ENCODE measurements around the gene ACTR3.
"Not testable (repeated sequence)": the region's sequence is repeated elsewhere in the genome, so short reads cannot be mapped to it uniquely, and the experiment has no call there.

Gene ACTR3

GRCh38 chr2:113899166-113899565, 9.3 kb downstream of the ACTR3 start:
- in situ Hi-C loops (cut with MboI; ENCODE audit: low sequenced_read_pairs): no loop called here

GRCh38 chr2:113901943-113902342, 12.1 kb downstream of the ACTR3 start:
- in situ Hi-C loops (cut with MboI; ENCODE audit: low sequenced_read_pairs): no loop called here

GRCh38 chr2:113905886-113906285, 16.0 kb downstream of the ACTR3 start:
- in situ Hi-C loops (cut with MboI; ENCODE audit: low sequenced_read_pairs): no loop called here

GRCh38 chr2:113906647-113907046, 16.8 kb downstream of the ACTR3 start:
- in situ Hi-C loops (cut with MboI; ENCODE audit: low sequenced_read_pairs): no loop called here

GRCh38 chr2:113907297-113907696, 17.4 kb downstream of the ACTR3 start:
- in situ Hi-C loops (cut with MboI; ENCODE audit: low sequenced_read_pairs): no loop called here

- in situ Hi-C loops (cut with MboI; ENCODE audit: low sequenced_read_pairs): no loop called here
These were observed 20.3 kb downstream of the ACTR3 start for GRCh38 chr2:113910110-113910717.

GRCh38 chr2:113910967-113911678, 21.2 kb downstream of the ACTR3 start:
- in situ Hi-C loops (cut with MboI; ENCODE audit: low sequenced_read_pairs): no loop called here

GRCh38 chr2:113915082-113915819, 25.4 kb downstream of the ACTR3 start:
- in situ Hi-C loops (cut with MboI; ENCODE audit: low sequenced_read_pairs): no loop called here

- in situ Hi-C loops (cut with MboI; ENCODE audit: low sequenced_read_pairs): no loop called here
These were observed 28.3 kb downstream of the ACTR3 start for GRCh38 chr2:113918229-113918628.

- in situ Hi-C loops (cut with MboI; ENCODE audit: low sequenced_read_pairs): no loop called here
These were observed 31.1 kb downstream of the ACTR3 start for GRCh38 chr2:113920996-113921395.

GRCh38 chr2:113922335-113922734, 32.4 kb downstream of the ACTR3 start:
- in situ Hi-C loops (cut with MboI; ENCODE audit: low sequenced_read_pairs): no loop called here

- in situ Hi-C loops (cut with MboI; ENCODE audit: low sequenced_read_pairs): no loop called here
These were observed 32.9 kb downstream of the ACTR3 start for GRCh38 chr2:113922784-113923183.

GRCh38 chr2:113925884-113926283, 36.0 kb downstream of the ACTR3 start:
- in situ Hi-C loops (cut with MboI; ENCODE audit: low sequenced_read_pairs): no loop called here

GRCh38 chr2:113926314-113926713, 36.4 kb downstream of the ACTR3 start:
- in situ Hi-C loops (cut with MboI; ENCODE audit: low sequenced_read_pairs): no loop called here

GRCh38 chr2:113930448-113930847, 40.6 kb downstream of the ACTR3 start:
- in situ Hi-C loops (cut with MboI; ENCODE audit: low sequenced_read_pairs): no loop called here

- in situ Hi-C loops (cut with MboI; ENCODE audit: low sequenced_read_pairs): no loop called here
These were observed 47.6 kb downstream of the ACTR3 start for GRCh38 chr2:113937501-113937900.

- in situ Hi-C loops (cut with MboI; ENCODE audit: low sequenced_read_pairs): no loop called here
These were observed 51.0 kb downstream of the ACTR3 start for GRCh38 chr2:113940891-113941290.

- in situ Hi-C loops (cut with MboI; ENCODE audit: low sequenced_read_pairs): not testable (repeated sequence)
These were observed 55.9 kb downstream of the ACTR3 start for GRCh38 chr2:113945784-113946183.

GRCh38 chr2:113950906-113951305, 61.0 kb downstream of the ACTR3 start:
- in situ Hi-C loops (cut with MboI; ENCODE audit: low sequenced_read_pairs): not testable (repeated sequence)

- in situ Hi-C loops (cut with MboI; ENCODE audit: low sequenced_read_pairs): no loop called here
These were observed 71.1 kb downstream of the ACTR3 start for GRCh38 chr2:113961000-113961399.

GRCh38 chr2:113962692-113963480, 73.0 kb downstream of the ACTR3 start:
- in situ Hi-C loops (cut with MboI; ENCODE audit: low sequenced_read_pairs): no loop called here
